HG03469 (cell line): ENCODE data around the gene HEXD.
"Not testable (repeated sequence)": the region's sequence is repeated elsewhere in the genome, so short reads cannot be mapped to it uniquely, and the experiment has no call there.

Source experiments
- ATAC-seq: cut with Tn5 transposase; IDR thresholded peaks from one replicate; pipeline ENCODE4 v1.9.1; 2021; ENCODE audit warnings: mild to moderate bottlenecking, moderate library complexity, moderate number of reproducible peaks; ENCODE audit not compliant: unreplicated experiment

The HEXD gene

GRCh38 chr17:82439829-82440365 is 21.8 kb downstream of the HEXD start:
- no peak for ATAC-seq

GRCh38 chr17:82440469-82440981 is 22.4 kb downstream of the HEXD start:
- ATAC-seq = no peak

DNA sequence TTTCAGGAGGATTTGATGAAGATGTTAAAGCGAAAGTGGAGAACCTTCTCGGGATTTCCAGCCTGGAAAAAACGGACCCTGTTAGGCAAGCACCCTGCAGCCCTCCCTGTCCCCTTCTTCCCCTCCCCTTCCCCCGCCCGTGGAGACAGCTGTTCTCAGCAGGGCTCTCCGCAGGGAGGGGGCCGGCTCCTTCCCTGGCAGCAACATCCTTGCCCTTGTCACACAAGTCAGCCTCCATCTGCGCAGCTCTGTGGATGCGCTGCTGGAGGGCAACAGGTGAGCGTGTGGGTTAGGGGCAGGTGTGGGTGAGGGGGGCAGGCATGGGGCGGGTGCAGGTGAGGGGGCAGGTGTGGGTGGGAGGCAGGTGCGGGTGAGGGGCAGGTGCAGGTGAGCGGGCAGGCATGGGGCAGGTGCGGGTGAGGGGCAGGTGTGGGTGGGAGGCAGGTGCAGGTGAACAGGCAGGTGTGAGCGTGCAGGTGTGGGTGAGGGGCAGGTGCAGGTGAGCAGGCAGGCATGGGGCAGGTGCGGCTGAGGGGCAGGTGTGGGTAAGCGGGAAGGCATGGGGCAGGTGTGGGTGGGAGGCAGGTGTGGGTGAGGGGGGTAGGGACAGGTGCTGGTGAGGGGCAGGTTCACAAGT is 23.0 kb downstream of the HEXD start:
- no peak for ATAC-seq

DNA sequence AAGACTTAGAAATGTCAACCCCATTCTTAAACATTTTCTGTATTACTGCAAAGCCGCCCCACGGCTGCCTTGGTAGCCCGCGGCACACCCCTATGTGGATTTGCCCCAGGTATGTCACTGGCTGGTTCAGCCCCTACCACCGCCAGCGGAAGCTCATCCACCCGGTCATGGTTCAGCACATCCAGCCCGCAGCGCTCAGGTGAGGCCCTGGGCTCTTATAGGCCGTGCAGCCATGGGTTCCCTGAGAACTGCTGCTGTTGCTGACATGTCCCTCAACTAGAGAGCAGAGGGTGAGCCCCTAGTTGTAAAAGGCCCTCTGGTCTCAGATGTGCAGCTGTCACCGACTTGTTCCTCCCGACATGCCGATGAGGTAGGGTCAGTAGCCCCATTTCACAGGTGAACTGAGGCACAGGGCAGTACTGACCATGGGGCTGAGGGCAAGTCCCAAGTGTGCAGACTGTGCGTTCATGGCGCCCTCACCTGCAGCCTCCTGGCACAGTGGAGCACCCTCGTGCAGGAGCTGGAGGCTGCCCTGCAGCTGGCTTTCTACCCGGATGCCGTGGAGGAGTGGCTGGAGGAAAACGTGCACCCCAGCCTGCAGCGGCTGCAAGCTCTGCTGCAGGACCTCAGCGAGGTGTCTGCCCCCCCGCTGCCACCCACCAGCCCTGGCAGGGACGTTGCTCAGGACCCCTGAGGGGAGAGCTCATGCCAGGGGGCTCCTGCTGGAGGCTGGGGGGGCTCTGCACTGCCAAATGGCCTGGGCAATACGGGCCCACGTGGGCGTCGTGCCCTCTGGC is 23.7 kb downstream of the HEXD start:
- no peak for ATAC-seq

DNA sequence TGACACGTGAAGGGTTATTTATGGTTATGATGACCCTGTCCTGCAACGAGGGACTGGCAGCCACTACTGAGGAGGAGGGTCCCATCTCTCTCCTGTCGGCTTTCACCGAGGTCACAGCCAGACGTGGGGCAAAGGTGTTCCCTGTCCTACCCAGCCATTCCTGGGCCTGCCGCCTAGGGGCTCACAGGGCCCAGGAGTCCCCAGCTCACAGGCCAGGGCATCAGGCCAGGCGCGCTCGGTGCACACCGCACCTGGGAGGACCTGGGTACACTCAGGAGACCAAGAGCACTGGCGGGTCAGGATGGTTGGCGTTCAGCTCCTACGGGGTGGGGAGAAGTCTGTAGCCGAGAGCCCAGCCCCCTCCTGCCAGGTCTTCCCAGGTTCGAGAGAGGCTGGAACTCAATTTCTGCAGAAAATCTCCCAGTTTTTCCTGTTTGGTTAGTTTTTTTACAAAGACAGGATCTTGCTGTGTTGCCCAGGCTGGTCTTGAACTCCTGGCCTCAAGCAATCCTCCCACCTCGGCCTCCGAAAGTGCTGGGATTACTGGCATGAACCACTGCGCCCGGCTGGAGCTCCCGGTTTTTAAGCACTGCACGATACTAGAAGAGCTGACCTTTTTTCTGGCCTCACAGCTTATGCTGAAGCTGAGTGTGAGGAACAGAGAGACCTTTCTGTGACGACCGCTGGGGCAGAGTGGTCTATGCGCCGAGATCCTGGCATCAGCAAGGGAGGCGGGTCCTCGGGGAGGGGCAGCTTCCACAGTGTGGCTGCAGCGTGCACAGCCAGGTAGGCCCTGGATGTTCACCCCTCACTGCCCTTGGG is 24.7 kb downstream of the HEXD start:
- no peak for ATAC-seq

DNA sequence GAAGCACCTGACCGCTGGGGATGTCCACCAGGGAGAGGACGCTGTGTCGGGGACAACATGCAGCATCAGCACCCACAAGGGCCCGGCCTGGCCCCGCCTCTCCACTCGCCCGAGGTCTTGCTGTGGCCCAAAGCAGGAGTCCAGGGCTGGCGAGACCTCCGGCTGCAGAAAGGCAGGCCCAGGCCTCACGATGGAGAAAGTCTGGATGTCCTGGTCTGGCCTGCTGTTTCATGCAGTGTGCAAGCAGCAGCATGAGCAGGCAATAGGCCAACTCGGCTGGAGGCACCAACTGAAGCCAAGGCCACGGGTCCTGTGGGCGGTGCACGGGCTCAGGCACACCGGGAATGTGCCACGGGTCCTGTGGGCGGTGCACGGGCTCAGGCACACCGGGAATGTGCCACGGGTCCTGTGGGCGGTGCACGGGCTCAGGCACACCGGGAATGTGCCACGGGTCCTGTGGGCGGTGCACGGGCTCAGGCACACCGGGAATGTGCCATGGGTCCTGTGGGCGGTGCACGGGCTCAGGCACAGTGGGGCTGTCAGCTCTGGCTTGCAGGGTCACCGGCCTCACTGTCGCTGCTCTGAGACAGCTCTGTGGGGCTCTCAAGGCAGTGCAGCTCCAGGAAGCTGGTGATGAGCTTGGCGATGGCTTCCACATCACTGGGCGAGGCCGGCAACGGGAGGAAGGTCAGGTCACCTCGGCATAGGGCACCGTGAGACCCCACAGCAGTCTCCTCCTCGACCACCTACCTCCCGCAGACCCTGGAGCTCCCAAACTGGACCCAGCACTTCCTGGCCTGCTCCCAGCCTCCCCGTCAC is 25.5 kb downstream of the HEXD start:
- no peak for ATAC-seq

DNA sequence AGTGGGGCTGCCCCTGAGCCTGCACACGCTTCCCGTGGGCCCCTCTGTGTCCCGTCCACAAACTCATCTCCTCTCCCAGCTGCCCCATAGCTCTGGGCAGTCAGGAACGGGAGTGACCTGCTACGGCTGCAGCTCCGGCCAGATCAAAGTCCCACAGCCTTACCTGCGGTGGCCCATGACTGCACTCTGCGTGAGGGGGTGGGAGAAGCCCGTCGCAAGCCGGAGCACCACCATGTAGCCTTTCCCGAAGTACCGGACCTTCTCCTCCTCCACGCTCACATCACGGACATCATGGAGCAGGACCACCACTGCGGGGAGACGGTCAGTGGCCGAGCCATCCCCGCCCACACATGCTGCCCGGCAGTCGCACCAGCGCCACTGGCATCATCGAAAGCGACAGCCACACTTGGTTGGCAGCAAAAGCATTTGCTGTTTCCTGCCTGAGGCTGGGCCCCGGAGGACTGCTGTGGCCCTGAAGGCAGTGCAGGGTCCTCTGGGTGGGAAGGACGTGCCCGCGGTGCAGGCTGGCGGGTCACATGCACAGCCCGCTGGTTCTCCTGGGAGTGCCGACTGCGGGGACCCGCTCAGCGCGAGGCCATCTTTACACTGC is 26.2 kb downstream of the HEXD start:
- ATAC-seq = no peak

GRCh38 chr17:82444941-82445521 is 26.9 kb downstream of the HEXD start:
- no peak for ATAC-seq

DNA sequence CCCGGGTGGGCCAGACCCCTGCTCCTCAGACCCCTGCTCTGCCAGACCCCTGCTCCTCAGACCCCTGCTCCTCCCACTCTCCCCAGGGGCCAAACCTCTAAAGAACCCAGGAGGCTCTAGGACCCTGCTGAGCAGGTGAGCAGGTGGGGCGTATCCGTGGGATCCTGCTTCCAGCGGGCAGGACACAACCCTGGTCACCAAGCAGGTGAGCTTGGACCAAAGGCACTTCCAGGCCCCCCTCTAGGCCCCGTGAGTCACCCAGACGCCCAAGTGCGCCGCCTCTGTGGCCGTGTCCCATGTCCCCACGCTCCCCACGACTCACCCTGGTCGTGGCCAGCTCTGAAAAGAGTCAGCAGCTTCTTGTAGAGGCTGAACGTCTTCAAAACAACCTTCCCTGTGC is 27.4 kb downstream of the HEXD start:
- ATAC-seq = no peak

GRCh38 chr17:82446124-82446523 is 28.0 kb downstream of the HEXD start:
- no peak for ATAC-seq

DNA sequence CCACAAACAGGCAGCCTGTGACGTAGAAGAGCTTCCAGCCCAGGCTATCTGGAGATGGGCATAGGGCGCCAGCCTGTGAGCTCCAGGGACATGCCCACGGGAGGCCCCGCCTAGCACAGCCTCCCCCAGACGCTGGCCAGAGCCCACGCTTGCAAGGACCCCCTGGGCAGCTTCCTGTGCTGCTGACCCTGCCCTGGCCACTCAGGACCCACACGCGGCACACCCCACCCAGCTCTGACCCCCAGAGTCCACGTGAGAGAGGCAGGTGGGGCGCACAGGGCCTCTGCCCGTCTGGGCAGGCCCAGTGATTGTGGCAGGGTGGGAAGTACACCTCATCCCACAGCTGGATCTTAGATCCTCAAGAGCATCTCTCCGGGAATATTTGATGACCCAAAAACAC is 28.5 kb downstream of the HEXD start:
- ATAC-seq = no peak

- ATAC-seq = no peak
Measured at GRCh38 chr17:82447876-82448275, 29.7 kb downstream of the HEXD start.

DNA sequence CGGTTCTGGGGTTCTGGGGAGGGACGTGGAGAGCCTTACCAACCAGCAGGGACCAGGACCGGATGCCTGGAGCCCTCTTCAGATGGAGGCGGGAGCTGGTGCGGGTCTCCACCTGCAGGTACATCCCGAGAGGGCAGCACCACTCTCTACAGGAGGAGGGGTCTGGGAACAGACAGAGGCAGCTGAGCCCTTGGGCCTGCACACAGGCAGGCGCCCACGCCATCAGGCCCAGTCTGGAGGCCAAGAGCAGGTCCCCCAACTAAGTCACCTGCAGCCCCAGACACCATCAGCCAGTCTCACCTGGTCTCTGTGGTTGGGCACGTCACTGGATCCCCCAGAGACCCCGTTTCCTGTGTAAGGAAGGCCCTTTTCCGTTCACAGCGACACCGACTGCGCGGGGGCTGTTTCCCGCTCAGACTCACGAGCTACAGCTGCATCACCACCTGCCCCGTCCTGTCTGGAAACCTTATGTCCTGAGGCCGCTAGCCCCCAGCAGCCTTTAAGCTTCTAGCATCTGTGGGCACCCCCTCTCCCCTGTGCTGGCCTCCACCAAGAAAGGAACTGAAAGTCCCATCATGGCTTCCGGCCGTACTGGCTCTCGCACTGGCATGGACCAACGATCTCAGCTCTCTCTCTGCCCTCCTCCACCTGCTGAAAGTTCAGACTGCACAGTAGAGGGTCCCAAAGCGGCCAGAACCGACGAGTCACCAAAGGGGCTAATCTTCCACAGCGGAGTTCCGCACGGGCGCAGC is 31.2 kb downstream of the HEXD start:
- no peak for ATAC-seq

GRCh38 chr17:82449883-82450356 is 31.8 kb downstream of the HEXD start:
- ATAC-seq = no peak

DNA sequence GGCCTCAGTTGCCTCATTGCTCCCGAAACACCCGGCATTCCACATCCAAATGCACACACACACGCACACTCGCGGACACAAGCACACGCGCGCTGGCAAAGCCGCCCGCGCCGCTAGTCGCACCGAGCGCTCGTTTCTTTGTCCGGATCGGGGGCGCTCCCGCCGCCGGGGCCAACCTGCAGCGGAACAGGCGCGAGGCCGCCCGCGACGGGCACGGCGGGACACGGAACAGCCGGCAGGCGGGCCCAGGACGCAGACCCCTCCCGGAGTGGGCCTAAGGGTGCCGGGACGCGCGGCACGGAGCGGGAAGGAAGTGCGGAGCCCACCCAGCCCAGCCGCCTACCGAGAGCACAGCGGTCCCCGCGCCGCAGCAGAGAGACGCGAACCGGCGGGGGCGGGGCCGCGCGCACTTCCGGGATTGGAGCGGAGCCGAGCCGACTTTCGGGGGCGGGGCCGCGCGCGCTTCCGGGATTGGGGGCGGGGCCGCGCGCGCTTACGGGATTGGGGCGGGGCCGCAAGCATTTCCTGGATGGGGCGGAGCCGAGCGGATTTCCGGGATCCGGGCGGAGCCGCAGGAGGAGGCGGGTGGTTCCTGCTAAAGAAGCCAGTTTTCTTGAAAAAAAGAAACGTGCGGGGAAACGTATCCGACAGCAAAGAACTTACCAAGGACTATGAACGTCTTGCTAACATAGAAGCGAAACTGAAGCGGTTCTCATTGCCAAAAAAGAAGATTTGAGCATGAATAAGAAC is 32.4 kb downstream of the HEXD start, which contains the start of gene CYBC1:
CYBC1 (minus strand) TSS at position 396 of the 750 bp plus-strand sequence. CDS start 1,498 bp downstream, outside the sequence.
- no peak for ATAC-seq

- no peak for ATAC-seq
Measured at GRCh38 chr17:82452162-82452561, 34.0 kb downstream of the HEXD start.

DNA sequence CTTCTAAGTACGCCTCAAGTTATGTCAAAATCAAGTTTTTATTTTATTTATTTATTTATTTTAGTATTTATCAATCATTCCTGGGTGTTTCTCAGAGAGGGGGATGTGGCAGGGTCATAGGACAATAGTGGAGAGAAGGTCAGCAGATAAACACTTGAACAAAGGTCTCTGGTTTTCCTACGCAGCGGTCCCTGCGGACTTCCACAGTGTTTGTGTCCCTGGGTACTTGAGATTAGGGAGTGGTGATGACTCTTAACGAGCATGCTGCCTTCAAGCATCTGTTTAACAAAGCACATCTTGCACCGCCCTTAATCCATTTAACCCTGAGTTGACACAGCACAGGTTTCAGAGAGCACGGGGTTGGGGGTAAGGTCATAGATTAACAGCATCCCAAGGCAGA is 35.0 kb downstream of the HEXD start:
- not testable (repeated sequence) for ATAC-seq

DNA sequence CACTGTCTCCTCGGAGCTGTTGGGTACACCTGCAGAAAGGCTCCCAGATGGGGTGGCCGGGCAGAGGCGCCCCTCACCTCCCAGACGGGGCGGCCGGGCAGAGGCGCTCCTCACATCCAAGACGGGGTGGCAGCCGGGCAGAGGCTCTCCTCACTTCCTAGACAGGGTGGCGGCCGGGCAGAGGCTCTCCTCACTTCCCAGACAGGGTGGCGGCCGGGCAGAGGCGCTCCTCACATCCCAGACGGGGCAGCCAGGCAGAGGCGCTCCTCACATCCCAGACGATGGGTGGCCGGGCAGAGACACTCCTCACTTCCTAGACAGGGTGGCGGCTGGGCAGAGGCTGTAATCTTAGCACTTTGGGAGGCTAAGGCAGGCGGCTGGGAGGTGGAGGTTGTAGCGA is 35.6 kb downstream of the HEXD start:
- not testable (repeated sequence) for ATAC-seq
